NCI-H774 (cell line): ENCODE measurements around the gene MC5R.
"Not testable (repeated sequence)": the region's sequence is repeated elsewhere in the genome, so short reads cannot be mapped to it uniquely, and the experiment has no call there.

Experiments used
- DNase-seq: peaks from one replicate; lab custom pipeline; 2025; lab: John Stamatoyannopoulos, UW

MC5R gene

DNA sequence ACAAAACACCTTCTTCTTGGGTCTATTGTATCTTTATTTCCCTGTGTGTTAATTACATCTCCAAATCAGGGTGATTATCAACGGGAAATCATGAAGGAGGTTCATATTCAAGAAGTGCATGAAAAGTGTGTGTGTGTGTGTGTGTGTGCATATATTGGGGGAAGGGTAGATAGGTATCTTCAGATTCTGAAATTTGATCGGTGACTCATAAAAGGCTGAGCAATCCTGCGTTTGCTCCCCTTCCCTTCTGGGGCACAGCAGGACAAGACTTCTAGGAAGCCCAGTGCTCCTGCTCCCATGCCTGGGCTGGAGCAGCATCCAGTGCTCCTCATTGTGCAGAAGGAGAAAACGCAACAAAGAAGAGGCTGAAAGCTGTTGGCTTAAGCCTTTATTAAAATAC is 25.8 kb downstream of the MC5R start:
- no peak for DNase-seq

- DNase-seq, result not testable (repeated sequence)
These were observed 38.9 kb downstream of the MC5R start for GRCh38 chr18:13862898-13863297.

DNA sequence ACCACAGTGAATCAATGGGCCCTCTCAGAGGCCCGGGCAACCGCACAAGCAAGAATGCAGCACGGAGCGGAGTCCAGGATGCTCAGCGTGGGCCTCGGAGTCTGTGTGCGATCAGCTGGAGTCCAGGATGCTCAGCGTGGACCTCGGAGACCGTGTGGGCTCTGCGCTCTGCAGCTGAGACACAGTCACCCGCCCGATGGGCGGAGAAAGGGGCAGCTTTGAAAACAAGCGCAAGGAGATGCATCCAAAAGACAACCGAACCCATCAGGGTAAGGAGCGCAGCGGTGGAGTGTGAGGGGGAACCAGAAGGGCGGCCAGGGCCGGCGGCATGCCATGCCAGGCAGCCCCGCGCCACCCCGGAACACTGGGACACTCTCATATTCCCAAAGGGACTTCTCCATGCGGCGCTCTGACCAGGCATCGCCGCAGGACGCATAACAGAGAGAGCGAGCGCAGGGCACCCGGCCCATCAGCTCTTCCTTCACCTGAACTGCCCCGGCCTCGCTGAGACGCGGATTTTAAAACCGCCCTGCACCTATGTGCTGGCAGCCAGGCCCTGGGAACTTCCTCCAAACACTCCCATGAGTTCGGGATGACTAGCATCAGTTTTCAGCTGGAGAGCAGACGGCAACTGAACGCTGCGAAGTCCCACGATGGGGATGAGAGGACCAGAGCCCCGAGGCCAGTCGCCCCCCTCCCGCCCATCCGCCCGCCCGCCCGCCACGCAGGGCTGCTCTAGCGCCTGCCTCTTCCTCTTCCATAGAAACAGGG is 44.7 kb downstream of the MC5R start:
- DNase-seq, result no peak

- DNase-seq, result no peak
These were observed 47.8 kb downstream of the MC5R start for GRCh38 chr18:13871701-13872100.

DNA sequence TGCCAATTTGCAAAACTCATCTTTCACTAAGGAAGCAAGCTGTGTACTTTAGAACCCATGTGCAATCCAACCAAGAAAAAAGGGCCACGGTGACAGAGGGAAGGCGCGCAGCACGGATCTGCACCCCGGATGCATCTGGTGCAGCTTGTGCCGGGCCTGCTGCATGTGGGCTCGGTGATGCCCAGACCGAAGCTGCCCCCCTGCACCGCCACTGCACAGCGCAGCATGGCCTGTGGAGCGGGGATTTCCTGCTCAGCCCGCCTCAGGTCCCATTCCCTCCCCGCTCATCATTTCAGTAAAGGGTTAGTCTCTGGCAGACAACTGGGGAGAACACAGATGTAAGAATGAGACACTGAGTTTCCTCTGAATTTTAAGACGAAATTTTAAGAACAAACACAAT is 48.4 kb downstream of the MC5R start:
- DNase-seq, result no peak

GRCh38 chr18:13872932-13873331 is 49.0 kb downstream of the MC5R start:
- DNase-seq, result no peak

DNA sequence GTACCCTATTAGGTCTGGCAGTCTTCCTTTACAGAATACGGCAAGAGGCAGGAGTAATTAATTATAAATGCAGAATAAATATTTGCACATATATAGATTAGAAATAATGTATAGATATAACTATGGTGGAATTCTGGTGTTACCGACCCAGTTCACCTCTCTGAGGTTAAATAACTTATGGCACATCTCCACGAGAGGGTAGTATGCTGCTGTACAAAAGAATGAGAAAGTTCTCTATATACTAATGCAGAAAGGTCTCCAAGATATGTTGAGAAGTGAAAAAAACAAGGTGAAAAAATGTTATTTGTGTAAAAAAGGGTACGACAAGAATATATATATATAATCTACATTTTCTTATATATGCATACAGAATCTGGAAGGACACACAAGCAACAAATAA is 50.6 kb downstream of the MC5R start:
- DNase-seq, result no peak
